GM21576 (cell line): Measurements from ENCODE around the gene PRKAB1.
"Not testable (repeated sequence)": the region's sequence is repeated elsewhere in the genome, so short reads cannot be mapped to it uniquely, and the experiment has no call there.

Experiments used
- ATAC-seq: cut with Tn5 transposase; IDR thresholded peaks from one replicate; pipeline ENCODE4 v1.9.1; 2021; ENCODE audit warnings: mild to moderate bottlenecking, moderate library complexity; ENCODE audit not compliant: unreplicated experiment

Gene PRKAB1, protein sequence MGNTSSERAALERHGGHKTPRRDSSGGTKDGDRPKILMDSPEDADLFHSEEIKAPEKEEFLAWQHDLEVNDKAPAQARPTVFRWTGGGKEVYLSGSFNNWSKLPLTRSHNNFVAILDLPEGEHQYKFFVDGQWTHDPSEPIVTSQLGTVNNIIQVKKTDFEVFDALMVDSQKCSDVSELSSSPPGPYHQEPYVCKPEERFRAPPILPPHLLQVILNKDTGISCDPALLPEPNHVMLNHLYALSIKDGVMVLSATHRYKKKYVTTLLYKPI

DNA sequence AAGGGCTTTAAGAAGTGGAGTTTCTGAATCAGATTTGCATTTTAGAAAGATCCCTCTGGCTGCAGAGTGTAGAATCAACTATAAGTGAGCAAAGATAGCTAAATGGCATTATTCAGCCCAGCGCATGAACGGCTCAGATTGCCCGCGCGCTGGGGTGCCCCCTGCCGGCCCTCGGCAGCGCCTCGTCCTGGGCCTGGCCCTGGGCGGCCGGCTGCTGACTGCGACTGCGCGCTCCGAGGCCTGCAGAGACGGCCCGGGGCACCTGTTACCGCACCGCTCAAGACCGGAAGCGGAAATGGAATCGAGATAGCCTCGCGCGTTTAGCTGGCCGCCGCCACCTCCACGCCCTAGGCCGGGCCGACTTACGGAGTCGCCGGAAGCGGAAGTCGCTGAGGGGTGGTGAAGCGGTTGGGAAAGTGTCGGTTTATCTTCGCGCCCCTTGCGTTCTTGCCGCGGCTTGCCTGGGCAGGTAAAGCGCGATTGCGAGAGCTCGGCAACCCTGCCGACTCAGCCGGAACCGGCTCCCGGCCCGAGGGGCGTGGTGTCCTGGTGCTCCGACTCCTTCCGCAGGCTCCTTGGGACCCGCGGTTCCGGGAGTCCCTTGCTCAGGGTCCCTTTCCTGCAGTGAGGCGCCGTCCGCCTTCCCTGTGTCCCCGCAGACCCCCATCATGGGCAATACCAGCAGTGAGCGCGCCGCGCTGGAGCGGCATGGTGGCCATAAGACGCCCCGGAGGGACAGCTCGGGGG lies at the start of gene PRKAB1:
Gene PRKAB1, plus strand, starts transcription at position 557 of the 747 bp plus-strand sequence. Its CDS starts 112 bp downstream, at position 669.
- ATAC-seq: peak; percentile 91

DNA sequence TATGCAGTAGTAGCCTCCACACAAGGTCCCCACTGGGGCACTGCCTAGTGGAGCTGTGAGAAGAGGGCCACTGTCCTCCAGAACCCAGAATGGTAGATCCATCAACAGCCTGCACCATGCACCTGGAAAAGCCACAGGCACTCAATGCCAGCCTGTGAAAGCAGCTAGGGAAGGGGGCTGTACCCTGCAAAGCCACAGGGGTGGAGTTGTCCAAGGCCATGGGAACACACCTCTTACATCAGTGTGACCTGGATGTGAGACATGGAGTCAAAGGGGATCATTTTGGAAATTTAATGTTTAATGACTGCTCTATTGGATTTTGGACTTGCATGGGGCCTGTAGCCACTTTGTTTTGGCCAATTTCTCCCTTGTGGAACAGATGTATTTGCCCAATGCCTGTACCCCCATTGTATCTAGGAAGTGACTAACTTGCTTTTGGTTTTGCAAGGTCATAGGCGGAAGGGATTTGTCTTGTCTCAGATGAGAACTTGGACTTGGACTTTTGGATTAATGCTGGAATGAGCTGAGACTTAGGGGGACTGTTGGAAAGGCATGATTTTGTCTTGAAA lies 49.5 kb upstream of the PRKAB1 start:
- not testable (repeated sequence) for ATAC-seq

DNA sequence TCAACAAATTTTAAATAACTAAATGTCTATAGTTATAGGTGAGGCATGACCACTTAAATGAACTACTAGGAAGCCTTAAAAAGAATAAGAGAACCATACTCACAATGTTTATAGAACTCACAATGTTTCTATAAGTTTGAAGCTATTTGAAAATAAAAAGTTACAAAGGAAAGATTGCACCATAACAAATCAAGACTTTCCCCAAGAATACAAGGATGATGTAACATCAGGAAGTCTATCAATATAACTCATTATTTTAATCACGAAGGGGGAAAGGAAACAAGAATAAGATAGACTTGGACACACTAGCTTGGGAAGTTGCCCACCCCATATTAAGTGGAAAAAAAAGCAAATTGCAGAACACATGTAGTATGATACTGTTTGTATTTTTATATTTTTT lies 47.4 kb upstream of the PRKAB1 start:
- no peak for ATAC-seq

DNA sequence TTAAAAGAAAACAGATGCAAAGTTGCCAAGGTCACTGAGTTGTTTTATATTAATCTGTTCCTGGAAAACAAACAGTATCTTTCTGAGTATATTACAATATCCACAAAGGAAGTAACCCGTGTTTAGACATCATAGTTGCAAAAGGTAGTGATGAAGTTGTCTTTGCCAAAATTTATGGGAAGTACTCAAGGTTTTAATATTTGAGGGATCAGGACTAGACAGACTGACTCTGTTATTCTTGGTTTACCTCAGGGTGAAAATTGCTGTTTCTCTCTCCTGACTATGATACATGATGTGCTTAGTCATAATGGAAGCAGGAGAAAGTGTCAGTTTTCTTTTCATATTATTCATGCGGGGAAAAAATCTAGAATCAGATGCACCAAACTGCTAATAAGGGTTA lies 46.1 kb upstream of the PRKAB1 start:
- ATAC-seq: no peak

DNA sequence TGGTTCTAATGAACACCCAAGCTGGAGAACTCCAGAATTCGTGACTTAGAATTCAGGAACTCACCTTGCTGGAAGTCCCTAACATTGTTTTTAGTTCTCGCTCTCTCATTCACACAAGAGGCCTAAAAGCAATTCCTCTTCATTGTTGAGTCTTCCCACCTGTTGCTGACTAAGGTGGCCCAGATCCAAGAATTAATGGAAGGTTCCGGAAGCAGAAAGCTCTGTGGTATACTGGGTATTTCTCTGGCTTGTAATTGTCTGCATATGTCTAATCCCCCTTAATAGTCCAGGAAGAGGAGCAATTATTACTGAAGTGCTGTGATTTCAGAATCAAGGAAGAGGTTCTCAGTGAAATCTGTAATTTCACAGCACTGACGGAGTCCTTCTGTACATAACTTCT lies 43.0 kb upstream of the PRKAB1 start:
- ATAC-seq: no peak

DNA sequence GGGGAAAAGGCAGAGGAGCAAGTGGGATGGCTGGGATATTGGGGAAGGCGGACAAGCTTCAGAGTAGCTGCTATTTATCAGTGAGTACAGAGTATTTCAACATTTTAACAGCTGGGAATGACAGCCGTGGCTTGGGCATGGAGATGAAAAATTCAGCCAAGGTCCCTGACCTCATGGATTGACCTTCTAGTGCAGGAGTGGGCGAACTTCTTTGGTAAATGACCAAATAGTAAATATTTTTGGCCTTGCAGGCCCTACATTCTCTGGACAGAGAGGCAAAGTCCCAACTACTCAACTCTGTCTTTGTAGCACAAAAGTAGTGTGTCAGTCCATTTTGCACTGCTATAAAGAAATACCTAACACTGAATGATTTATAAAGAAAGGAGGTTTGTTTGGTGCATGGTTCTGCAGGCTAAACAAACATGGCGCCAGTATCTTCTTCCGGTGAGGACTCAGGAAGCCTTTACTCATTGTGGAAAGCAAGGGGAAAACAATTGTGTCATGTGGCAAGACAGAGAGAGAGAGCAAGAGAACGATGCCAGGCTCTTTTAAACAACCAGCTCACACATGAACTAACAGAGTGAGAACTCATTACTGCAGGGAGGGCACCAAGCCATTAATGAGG lies 40.8 kb upstream of the PRKAB1 start:
- ATAC-seq: no peak

DNA sequence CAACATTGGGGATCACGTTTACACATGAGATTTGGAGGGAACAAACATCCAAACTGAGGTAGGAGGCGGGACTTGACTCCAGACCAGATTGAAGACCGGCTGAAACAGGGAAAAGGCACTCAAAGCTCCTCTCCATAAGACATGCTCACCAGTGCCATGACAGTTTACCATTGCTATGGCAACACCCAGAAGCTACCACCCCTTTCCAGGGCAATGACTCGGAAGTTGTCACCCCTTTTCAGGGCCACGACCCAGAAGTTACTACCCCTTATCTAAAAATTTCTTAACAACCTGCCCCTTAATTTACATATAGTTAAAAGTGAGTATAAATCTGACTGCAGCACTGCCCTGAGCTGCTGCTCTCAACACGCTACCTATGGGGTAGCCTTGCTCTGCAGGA lies 40.2 kb upstream of the PRKAB1 start:
- no peak for ATAC-seq

DNA sequence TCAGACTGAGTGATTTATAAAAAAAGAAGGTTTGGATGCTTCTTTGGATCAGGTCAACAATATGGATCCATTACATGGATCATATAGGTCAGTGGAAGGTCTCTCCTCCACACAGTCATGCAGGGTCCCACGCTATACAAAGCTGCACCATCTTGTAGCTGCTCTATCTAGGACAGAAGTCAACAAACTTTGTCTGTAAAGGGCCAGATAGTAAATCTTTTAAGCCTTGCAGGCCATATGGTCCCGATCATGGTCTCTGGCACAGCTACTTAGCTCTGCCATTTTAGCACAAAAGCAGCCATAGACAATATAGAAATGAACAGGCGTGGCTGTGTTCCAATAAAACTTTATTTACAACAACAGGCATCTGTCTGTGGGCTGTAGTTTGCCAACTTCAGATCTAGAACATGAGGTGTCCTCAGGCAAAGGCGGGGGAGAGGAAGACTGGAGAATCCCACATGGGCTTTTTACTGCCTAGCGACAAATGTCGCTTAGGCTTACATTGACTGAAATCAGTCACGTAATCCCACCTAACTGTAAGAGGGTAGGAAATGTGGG lies 37.6 kb upstream of the PRKAB1 start:
- no peak for ATAC-seq

DNA sequence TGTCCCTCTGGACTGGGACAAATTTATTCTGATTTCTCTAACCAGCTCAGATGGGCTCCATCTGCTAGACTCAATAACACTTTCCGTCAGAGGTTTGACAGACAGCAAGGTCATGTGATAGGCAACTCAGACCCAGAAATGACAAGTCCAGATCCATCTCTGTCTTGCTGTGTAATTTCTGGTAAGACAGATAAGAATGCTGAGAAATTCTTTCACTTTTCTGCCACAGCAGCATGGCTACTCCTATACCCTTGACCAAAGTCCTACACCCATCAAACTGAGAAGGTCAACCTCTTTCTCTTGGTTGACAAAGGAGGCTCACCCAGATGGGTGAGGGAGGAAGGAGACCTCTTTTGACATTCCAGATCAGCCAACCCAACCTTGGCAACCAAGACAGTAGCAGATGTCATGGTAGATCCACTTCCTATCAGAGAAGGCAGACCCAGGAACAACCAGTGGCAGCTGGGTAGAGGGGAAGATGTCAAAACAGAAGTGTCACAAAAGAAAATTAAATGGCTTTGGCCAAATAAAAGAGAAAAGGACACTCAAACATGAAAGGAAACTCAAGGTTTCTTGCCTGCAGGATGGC lies 36.9 kb upstream of the PRKAB1 start:
- ATAC-seq: no peak

DNA sequence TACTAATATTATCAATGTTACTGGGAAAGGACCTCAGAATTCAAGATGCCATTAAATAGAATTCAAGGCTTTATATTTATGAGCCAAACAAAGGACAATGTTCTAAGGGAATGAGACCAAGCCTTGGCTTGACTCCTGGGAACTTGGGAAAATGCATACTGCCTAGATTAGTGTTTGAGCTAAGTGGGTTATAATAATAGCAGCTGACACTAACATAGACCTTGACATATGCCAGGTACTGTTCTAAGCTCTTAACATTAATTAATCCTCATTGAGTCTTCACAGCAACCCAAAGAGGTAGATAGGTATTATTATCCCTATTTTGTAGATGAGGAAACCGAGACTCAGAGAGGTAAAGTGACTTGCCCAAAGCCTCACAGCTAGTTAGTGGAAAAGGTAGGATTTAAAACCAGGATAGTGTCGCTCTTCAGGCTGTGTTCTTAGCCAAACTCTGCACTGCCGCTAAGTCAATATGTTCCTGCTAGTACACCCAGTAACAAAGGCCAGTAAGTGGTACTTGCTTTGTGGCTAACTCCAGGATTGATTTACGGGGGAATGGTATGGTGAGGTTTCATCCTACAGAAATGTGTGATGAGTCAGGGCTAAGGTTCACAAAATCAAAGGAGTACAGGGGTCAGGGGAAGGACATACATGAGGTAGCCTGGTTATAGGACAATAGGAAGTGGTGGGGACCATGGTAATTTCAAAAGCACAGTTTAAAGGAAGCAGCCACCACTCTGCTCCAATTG lies 35.8 kb upstream of the PRKAB1 start:
- ATAC-seq: no peak

DNA sequence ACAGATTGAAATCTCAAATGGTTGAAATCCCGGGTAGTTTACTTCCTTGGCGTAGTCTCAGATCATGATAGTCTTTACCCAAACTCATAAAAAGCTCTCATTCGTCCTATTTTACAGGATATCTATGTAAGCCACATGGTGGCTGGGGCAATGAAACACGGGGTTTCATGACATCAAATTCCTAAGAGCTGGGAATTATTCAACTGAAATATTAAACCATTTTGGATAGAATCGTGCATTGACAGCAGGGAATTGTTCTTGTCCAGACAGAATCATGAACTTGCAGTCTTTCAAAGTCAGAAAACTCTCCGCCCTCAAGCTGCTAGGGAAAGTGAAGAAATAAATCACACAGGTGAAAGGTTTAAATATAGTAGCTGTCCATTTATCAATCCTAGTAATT lies 33.2 kb upstream of the PRKAB1 start:
- ATAC-seq: no peak

DNA sequence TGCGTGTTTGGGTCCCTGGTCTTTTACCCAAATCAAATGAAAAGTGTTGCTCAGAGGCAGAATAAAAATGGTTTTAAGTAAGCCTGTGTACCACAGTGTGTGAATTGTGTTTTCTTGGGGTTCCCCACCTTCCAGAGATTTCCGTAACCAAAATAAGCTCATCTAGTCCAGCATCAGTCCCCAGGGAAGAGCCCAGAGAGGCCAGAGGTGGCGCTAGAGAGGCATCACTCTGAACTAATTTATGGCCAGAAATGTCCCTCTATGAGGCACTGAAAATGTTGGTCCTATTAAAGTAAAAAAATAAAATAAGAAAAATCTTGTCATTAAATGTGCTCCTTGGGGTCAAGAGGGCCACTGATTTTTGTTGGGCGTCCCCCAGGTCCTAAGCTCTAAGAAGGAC lies 24.9 kb upstream of the PRKAB1 start:
- ATAC-seq: no peak

DNA sequence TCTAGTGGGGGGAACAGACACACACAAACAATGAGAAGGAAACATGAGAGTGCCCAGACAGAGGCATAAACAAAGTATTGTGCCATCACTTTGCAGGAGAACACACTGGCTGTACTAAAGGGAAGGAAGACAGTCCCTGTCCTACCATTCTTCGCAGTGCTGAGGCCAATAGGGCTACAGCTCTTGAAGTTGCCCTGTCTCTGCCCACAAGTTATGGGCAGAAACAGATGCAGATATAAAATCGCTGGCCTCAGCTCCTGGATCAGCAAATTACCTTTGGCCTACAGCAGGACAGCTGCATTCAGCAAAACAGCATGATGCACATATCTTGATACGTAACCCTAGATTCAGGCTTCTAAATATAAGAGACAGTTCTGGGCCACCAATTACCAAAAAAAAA lies 23.0 kb upstream of the PRKAB1 start:
- no peak for ATAC-seq

DNA sequence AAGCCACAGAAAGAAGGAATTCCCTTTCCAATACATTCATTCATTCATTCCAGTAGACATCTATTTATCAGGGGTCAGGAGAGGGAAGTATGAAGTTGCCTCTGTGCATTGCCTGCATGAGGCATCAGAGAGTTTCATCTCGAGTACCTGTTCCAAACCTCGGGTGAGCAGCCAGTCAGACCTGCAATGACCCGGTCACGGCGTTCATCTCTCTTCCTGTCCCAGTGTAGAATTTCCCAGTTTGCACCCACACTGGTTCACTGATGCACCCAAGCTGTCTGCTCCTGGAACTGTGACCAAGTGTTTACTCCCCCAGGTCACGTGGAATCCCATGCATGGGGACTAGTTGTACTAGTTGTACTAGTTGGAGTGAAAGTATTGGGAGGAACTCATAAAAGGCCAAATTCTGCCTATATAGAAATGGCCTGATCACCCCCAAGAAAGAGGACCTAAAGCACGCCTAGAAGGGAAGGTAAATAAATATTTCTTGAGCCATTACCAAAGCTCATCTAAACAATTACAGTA lies 22.3 kb upstream of the PRKAB1 start:
- ATAC-seq: no peak

DNA sequence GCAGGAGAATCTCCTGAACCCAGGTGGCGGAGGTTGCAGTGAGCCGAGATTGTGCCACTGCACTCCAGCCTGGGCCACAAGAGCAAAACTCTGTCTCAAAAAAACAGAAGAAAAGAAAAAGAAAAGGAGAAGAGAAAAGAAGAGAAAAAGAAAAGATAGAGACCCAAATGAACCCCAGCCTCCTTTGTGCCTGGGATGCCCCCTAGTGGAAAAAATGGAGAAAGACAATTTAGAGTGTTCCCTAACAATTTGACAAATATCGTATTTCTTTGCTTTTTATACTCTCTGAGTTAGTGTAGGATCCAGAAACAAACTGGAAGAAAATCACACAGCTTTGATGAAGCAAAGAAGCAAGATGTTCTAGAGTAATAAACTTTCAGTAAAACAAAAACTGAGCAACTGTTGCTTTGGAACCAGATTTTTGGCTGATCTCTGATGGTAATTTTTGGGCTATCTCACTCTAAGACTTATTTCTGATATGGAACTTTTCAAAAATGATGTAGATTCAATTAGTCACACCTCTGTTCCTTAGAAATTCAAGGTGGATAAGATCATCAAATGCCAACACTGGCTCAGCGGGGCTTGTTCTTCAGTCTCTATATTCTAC lies 18.6 kb upstream of the PRKAB1 start:
- no peak for ATAC-seq

DNA sequence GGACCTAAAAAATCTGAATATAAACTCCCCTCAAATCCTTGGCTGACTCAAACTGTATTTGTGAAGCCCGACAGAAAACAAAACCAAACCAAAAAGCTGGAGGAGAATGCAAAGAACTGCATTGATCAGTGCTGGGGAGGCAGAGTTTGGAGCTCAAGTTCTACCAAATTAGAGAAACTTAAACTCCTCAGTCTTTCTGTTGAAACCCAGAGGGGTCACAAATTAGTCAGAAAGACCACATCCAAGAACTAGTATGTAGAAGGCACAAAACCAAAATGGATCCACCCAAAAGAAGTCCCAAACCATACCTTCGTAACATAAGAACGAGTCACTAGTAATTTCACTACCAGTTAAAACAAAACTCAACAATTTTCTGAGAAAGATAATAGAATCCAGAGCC lies 15.3 kb upstream of the PRKAB1 start:
- no peak for ATAC-seq

DNA sequence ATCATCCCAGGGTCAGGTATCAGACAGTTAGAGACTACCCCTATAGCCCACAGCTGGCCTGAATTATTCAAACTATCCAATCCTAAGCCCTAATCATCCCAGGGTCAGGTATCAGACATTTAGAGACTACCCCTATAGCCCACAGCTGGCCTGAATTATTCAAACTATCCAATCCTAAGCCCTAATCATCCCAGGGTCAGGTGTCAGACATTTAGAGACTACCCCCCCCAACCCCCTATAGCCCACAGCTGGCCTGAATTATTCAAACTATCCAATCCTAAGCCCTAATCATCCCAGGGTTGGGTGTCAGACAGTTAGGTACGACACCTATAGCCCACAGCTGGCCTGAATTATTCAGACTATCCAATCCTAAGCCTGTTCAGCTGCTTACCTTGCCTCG lies 10.9 kb upstream of the PRKAB1 start:
- ATAC-seq: not testable (repeated sequence)

DNA sequence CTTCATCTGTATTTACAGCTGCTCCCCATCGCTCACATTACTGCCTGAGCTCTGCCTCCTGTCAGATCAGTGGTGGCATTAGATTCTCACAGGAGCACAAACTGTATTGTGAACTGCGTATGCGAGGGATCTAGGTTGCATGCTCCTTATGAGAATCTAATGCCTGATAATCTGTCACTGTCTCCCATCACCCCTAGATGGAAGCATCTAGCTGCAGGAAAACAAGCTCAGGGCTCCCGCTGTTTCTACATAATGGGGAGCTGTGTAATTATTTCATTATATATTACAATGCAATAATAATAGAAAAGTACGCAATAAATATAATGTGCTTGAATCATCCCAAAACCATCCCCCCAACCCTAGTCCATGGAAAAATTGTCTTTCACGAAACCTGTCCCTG lies 9.8 kb upstream of the PRKAB1 start:
- ATAC-seq: not testable (repeated sequence)

DNA sequence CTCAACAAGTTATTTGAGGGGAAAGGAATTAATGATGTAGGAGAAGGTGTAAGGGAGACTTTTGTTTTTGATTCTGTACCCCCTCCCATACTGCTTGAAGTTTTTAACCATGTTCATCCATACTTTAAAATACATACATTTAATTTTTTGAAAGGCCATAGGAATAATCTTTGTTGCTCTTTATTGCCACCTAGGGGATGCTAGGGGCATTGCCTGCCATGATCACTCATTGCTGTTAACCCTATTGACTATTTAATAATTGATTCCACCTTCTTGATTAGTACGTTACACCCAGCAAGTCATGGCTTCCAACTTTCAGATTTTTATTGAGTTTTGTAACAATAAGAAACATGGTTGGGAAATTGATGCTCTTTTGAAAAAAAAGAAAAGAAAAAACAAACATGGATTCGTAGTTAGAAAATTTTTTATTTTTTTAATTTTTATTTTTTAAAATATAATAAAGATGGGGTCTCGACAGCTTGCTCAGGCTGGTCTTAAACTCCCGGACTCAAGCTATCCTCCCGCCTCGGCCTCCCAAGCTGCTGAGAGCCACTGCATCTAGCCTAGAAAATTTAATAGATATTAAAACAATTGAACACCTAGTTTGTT lies 8.5 kb upstream of the PRKAB1 start:
- ATAC-seq: peak; percentile 49
